A673 (cell line): ENCODE measurements around the gene TLE4. TPM values are rescaled to one million over a fixed set of nuclear protein-coding genes. Genes with fewer than 3 reads are reported as not detected.

Source experiments
- BruUV-seq: library from RNA; stranded (reverse); fragments of 400-500 nt; replicated peaks from 2 replicates; lab custom pipeline; 2021; lab: Mats Ljungman, UMichigan
- CTCF ChIA-PET: fragments of 300-600 bp; sonication (Branson Sonifier 250); formaldehyde crosslinking; loops from one replicate; lab custom pipeline; 2022; ENCODE audit warnings: antibody characterized with exemption; lab: Charles Lee
- POLR2A ChIA-PET: fragments of 300-600 bp; sonication (Branson Sonifier 250); formaldehyde crosslinking; loops from one replicate; lab custom pipeline; 2022; ENCODE audit warnings: antibody characterized with exemption; ENCODE audit not compliant: low non-redundant PET; lab: Charles Lee
- DNase-seq: peaks from one replicate; pipeline ENCODE4 v3.0.0-alpha.2; 2015; ENCODE audit warnings: low spot score
- H3K27ac ChIP-seq: fragments of 200-600 bp; sonication (generic); 2 replicates; pipeline ENCODE4 v1.5.1; 2016; ENCODE audit warnings: mixed run types, low read depth, mild to moderate bottlenecking, mixed read lengths, antibody characterized with exemption, low read length; ENCODE audit not compliant: poor library complexity, severe bottlenecking
- H3K27me3 ChIP-seq: fragments of 200-600 bp; sonication (generic); replicated peaks from 2 replicates; pipeline ENCODE4 v1.6.1; 2017; ENCODE audit warnings: mixed run types, low read depth, mild to moderate bottlenecking, mixed read lengths, antibody characterized with exemption, low read length; ENCODE audit not compliant: insufficient read depth, poor library complexity
- H3K36me3 ChIP-seq: fragments of 200-600 bp; sonication (generic); 2 replicates; pipeline ENCODE4 v1.6.1; 2016; ENCODE audit warnings: mixed run types, mild to moderate bottlenecking, mixed read lengths, antibody characterized with exemption, low read length; ENCODE audit not compliant: insufficient read depth, poor library complexity, severe bottlenecking
- H3K4me1 ChIP-seq: fragments of 200-600 bp; sonication (generic); 2 replicates; pipeline ENCODE4 v1.6.1; 2017; ENCODE audit warnings: mixed run types, mild to moderate bottlenecking, mixed read lengths, antibody characterized with exemption, low read length; ENCODE audit not compliant: insufficient read depth, poor library complexity, severe bottlenecking
- H3K4me3 ChIP-seq: fragments of 200-600 bp; sonication (generic); 2 replicates; pipeline ENCODE4 v1.5.1; 2016; ENCODE audit warnings: low read depth, mixed run types, mild to moderate bottlenecking, mixed read lengths, low read length; ENCODE audit not compliant: poor library complexity, severe bottlenecking
- H3K9me3 ChIP-seq: fragments of 200-600 bp; sonication (generic); 2 replicates; pipeline ENCODE4 v1.6.1; 2016; ENCODE audit warnings: mixed run types, low read depth, mild to moderate bottlenecking, mixed read lengths, antibody characterized with exemption, low read length; ENCODE audit not compliant: poor library complexity, severe bottlenecking
- EZH2 ChIP-seq: fragments of 200-600 bp; sonication (generic); IDR thresholded peaks from 2 replicates; pipeline ENCODE4 v1.6.1; 2017; ENCODE audit warnings: borderline replicate concordance, low read depth, mild to moderate bottlenecking, mixed read lengths, antibody characterized with exemption, low read length; ENCODE audit not compliant: poor library complexity, severe bottlenecking
- intact Hi-C: fragments of 100-400 bp; cut with micrococcal nuclease; formaldehyde crosslinking; loops from one replicate; pipeline ENCODE4 v1.10.0; 2022; ENCODE audit not compliant: unreplicated experiment
- total RNA-seq: library from RNA; stranded (reverse); gene quantifications from 2 replicates; pipeline ENCODE4 v1.2.3, GENCODE V29; 2021
- TF ChIP-seq, protein P1 (sequence below): fragments of 300-800, 200-600 bp; sonication (generic); conservative IDR thresholded peaks from 2 replicates; pipeline ENCODE4 v1.5.1; 2017; ENCODE audit warnings: low read depth, mild to moderate bottlenecking, antibody characterized with exemption, low read length, moderate library complexity, mixed read lengths

The TLE4 gene
- total RNA-seq, 1 experiment from 2014 or later = 21.3 TPM

DNA sequence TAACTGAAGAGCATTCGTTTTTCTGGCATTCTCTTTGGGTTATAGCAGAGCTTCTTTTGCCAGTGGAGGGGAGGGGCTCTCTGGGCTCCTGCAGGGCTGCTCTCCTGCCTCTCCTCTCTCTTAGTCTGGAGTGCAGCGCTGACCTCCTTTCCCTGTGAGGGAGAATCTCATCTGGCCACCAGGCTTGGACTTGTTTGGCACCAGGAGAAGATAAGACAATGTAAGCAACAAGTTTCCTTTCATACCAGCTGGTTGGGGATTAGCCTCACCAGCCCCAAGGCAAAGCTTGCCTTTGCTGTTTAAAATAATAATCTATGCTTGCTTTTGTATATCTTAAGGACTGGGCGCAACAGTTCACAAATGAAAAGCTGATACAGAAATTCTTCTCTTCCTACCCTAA is 196.4 kb downstream of the TLE4 start:
- no peak for TF ChIP-seq EZH2
- TF ChIP-seq, protein P1, sequence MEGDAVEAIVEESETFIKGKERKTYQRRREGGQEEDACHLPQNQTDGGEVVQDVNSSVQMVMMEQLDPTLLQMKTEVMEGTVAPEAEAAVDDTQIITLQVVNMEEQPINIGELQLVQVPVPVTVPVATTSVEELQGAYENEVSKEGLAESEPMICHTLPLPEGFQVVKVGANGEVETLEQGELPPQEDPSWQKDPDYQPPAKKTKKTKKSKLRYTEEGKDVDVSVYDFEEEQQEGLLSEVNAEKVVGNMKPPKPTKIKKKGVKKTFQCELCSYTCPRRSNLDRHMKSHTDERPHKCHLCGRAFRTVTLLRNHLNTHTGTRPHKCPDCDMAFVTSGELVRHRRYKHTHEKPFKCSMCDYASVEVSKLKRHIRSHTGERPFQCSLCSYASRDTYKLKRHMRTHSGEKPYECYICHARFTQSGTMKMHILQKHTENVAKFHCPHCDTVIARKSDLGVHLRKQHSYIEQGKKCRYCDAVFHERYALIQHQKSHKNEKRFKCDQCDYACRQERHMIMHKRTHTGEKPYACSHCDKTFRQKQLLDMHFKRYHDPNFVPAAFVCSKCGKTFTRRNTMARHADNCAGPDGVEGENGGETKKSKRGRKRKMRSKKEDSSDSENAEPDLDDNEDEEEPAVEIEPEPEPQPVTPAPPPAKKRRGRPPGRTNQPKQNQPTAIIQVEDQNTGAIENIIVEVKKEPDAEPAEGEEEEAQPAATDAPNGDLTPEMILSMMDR = no peak
- ChIA-PET POLR2A (no interaction called here), CTCF (no interaction called here)
- no peak for DNase-seq
- Histone ChIP-seq H3K9me3 (no peaks in the 10 kb centered on the region), H3K27ac (no peak overlapping the region), H3K36me3 (no peaks in the 10 kb centered on the region), H3K4me1 (no peaks in the 10 kb centered on the region), H3K27me3 (peaks cover 26% of the 10 kb centered on the region), H3K4me3 (no peak overlapping the region)
- no TSS peak for BruUV-seq
- intact Hi-C loops = no loop called here

DNA sequence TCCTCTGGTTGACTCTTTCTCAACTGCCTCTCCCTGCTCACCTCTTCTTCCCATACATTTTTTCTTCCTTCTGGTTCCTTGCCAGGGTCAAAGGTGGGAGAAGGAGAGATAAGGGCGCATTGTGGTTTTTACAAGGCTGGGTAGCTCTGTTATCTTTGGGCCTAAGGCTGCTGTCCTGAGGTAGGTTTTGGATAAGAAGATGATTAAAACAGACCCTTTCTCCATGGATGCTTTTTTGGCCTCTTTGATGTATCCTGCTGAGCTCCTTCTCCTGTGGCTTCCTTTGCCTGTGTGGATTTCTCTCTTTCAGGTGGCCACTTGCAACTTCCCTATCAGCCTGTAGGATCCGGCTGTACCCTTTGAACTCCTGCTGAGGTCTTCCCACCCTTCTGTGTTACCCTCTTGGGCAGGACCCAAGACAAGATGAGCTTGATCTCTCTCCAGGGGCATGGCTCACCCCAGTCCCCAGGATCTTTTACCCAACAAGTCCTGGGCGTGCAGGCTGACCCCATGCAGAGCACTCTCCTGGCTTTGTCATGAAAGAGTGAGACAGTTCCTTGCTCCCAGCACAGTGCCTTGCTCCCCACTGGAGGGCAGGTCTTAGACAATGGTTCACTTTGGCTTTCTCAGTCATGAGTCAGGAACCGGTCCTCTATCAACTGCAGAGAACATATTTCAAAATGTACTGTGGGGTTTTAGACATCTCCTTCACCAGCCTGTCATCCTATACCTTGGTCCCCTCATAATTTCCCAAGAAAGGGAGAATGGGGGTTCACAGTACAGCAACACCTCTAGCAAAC is 197.9 kb downstream of the TLE4 start:
- Histone ChIP-seq H3K4me3 (no peak overlapping the region), H3K27me3 (peaks cover 30% of the 10 kb centered on the region), H3K27ac (no peak overlapping the region), H3K9me3 (no peaks in the 10 kb centered on the region), H3K4me1 (no peaks in the 10 kb centered on the region), H3K36me3 (no peaks in the 10 kb centered on the region)
- no peak for TF ChIP-seq EZH2
- TF ChIP-seq, protein P1 = no peak
- intact Hi-C loops = no loop called here
- POLR2A ChIA-PET = no interaction called here
- CTCF ChIA-PET = no interaction called here
- BruUV-seq = no TSS peak
- no peak for DNase-seq

DNA sequence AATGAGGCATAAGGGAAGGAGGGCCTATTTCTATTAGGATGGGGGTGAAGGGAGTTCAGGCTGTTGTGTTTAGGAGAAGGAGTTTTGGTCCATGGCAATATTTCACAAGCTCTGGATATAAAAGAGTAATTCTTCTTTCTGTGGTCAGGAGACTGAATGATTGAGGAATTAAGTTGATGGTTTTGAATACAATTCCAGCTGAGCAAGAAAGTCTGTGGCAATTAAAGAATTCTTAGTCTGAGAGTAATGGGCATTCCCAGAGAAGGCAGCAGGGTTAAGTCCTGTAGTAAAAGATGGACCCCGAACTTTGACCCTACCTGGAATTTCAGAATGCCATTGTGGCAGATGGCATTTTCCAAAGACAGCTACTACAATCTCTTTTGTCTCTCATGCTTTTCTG is 202.6 kb downstream of the TLE4 start:
- DNase-seq = no peak
- ChIA-PET CTCF (no interaction called here), POLR2A (no interaction called here)
- Histone ChIP-seq H3K36me3 (no peaks in the 10 kb centered on the region), H3K9me3 (no peaks in the 10 kb centered on the region), H3K4me1 (no peaks in the 10 kb centered on the region), H3K27me3 (peaks cover 15% of the 10 kb centered on the region), H3K4me3 (no peak overlapping the region), H3K27ac (no peak overlapping the region)
- TF ChIP-seq EZH2 = no peak
- TF ChIP-seq, protein P1 = no peak
- no TSS peak for BruUV-seq
- intact Hi-C loops = no loop called here
